Occipital lobe (tissue), 2 donors: ENCODE data around the gene HAUS3. TPM values are rescaled to one million over a fixed set of nuclear protein-coding genes. Genes with fewer than 3 reads are reported as not detected.

Experiments
- DNase-seq: peaks from one replicate; lab custom pipeline; 2025; lab: John Stamatoyannopoulos, UW
- total RNA-seq: library from RNA; depleted of rRNA; stranded (reverse); fragments of >200 nt; gene quantifications from one replicate; pipeline ENCODE4 v1.2.3, GENCODE V29; 2014

Gene HAUS3, protein sequence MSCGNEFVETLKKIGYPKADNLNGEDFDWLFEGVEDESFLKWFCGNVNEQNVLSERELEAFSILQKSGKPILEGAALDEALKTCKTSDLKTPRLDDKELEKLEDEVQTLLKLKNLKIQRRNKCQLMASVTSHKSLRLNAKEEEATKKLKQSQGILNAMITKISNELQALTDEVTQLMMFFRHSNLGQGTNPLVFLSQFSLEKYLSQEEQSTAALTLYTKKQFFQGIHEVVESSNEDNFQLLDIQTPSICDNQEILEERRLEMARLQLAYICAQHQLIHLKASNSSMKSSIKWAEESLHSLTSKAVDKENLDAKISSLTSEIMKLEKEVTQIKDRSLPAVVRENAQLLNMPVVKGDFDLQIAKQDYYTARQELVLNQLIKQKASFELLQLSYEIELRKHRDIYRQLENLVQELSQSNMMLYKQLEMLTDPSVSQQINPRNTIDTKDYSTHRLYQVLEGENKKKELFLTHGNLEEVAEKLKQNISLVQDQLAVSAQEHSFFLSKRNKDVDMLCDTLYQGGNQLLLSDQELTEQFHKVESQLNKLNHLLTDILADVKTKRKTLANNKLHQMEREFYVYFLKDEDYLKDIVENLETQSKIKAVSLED
- 37.4 TPM for total RNA-seq

DNA sequence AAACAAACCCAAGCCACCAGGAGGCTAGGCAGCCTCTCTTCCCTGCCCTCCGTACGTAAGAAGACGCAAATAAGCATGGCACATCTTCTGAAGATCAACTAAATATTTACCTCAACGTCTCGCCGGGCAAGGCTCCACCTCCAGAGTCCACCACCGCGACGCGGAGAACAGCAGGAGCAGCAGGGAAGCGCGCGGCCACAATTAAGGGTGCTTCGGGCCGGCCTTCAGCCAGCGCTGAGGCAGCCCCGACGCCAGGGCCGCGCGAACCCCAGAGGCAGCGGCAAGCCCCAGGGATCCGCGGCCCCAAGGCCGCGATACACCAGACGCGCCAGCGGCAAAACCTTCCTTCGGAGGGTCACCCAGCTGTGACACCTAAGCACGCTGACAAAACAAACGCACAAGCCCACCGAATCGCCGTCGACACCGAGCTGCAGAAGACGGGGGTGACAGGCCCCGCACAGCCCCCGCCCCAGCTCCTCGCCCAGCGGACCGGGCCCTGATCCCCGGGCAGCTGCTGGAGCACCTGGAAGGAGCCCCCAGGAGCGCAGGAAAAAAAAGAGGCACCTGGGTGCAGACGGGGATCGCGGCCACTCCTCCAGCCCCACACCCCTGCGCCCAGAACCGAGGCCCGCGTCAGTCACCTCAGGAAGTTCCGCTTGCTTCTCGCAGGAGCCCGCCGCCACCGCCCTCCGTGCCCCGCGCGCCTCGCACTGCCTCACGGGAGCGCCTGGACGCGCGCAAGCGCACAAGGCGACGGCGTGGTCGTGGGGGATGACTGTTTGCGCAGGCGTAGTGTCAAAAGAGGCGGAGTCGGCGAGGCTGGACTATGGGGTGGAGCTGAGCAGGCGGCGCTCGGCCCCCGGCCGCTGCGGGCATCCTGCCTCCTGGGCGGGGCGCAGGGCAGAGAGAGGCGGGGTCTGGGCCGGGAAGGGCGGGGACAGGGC lies at the start of gene HAUS3, which contains the start of gene POLN:
Gene HAUS3, minus strand, starts transcription at position 712 of the 944 bp plus-strand sequence. CDS start 1,175 bp downstream, outside the sequence.
Gene POLN, minus strand, starts transcription at position 712 of the 944 bp plus-strand sequence. CDS start 12,890 bp downstream, outside the sequence.
- peak; percentile 98 for DNase-seq

DNA sequence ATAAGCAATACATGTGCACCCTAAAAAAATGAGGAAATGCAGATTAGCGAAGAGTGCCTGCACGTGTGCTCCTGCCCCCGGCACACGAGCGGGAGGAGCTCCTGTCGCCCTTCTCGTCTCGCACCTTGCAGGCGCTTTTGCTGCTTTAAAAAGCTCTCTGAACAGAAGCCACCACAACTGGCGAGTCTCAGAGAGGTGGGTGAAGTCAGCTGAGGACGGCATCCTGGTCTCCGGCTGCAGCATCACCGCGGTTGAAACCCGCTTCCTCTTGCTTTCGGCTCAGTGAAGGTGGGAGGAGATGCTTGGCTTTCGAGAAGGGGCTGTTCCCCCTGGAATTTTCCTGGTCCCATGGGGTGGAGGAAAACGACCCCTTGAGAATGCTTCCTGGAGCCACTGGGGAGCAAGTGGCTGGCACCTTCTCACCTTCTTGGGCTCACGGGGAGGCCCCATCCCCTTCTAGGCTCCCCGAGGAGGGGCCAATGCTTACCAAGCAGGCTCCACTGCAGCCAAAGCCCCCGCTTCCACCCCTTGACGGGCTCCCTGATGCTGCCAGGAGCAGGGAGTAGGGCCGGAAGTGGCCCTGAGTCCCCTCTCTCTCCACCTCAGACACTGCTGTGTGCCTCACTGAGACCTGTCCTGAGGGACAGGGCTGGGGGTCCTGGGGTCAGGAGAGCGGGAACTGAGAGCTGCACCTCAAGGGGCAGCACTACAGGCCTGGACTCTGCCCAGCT lies 49.2 kb upstream of the HAUS3 start:
- peak; percentile 55 for DNase-seq

DNA sequence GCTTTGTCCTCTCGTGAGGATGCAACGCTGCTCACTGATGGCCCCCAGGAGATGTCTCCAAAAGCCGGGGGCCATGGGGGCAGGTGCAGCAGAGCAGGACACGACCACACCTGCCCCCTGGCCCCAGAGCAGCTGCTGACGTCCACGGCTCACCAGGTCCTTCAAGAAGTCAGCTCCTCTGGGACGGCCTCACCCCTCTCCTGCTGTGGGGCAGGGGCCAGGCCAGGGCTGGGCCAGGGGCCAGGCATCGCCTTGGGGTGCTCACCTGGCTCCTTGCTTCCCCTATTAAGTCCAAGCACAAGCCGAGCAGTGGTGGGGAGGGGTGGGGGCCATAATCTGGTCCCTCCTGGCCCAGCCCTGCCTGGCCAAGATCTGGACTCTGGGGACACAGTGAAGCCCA lies 48.6 kb upstream of the HAUS3 start:
- DNase-seq, result no peak

DNA sequence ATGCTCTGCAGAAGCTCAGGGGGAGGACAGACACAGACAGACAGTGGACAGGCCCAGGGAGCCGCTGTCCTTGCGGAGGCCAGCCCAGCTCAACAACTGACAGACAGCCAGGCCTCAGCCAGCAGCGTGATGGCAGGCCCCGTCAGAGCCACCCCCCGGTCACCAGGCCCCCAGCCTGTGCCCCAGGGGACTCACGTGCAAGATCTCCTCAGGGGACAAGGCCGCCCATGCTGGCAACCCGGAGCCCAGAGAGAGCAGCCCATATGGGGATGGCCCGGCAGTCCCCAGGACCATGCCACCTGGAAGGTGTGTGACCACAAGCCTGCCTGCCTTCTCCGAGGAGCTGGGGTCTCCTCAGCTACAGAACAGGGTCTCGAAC lies 48.0 kb upstream of the HAUS3 start:
- no peak for DNase-seq

DNA sequence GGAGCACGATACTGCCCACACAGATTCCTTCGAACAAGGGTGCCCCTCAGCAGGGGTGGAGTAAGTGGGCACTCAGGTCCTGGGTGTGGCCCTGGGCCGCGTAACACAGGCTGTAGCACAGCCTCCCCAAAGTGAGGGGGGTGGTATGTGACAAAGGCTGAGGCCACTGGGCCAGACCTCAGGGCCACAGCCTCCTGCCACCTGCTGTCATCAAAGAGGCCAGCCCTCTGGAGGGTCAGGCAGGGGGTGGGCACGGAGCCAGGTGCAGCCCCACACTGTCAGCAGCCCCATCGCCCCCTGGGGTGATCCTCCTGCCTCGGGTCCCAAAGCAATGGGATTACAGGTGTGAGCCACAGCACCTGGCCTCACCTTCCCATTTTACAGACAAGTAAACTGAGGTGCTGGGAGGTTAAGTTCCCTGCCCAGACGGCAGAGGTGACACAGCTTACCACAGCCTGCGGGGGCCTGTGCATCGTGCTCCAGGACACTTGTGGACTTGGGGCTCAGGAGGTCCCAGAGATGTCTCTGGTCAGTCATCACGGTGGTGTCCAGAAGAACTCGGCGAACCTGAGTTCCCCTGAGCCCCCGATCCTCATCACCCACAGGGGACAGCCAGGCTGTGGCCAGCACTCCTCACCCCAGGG lies 47.5 kb upstream of the HAUS3 start:
- no peak for DNase-seq

DNA sequence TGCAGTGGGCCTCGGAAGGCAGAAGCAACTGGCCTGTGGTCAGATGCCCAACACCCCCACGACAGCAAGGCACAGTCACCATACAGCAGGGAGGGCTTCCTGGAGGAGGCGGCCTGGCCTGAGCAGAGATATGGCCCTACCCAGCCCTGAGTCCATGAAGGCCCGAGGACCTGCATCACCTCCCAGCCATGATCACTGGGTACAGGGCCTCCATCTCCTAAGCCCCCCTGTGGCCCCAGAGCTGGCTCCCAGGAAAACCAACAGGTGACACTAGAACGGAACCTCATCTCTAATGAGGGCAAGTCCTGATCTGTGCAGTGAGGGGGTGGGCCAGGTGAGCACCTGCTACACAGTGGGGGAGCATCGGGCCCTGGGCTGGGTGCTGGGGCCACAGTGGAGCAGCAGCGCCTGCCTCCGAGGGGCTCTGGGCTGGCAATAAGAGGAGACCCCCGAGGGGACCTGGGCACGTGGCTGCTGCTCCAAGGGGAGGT lies 46.2 kb upstream of the HAUS3 start:
- no peak for DNase-seq

DNA sequence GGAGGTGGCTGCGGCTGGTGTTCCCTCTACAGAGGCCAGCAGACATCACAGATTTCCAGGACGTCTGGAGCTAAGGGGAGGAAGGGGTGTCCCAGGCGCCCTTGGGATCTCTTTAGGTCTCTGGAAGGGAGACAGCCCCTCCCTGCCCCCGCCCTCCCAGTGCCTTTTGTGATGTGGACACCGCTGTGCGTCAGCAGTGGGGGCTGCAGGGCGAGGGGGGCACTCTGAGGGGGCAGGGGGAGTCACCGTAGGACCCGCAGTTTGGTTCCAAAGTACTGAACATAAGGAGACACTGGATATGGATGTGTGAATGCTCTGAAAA lies 45.6 kb upstream of the HAUS3 start:
- DNase-seq, result no peak

DNA sequence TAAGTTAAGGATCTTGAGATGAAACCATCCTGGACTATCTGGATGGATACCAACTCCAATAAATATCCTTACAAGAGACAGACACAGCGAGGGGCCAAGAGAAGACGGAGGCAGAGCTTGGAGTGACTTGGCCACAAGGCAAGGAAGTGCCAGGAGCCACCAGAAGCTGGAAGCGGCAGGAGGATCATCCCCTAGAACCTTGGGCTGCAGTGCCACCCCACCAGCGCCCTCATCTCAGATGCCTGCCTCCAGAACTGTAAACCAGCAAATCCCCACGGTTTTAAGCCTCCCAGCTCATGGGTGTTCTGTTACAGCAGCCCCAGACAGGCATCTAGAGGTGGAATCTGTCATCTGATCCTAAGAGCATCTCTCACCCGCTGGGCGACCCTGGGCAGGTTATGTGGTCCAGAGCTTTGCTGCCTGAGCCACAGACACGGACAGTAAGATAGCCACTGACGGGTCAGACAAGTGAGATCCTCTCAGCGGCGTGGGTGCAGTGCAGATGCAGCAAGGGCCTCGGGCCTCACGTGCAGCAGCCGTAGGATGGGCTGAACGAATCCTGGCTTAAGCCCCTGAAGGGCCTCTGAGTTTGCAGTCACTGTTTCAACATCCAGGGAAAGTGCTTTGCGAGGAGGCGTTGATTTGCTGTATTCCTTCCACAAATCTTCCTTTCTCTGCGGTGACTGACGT lies 45.1 kb upstream of the HAUS3 start:
- DNase-seq, result no peak

DNA sequence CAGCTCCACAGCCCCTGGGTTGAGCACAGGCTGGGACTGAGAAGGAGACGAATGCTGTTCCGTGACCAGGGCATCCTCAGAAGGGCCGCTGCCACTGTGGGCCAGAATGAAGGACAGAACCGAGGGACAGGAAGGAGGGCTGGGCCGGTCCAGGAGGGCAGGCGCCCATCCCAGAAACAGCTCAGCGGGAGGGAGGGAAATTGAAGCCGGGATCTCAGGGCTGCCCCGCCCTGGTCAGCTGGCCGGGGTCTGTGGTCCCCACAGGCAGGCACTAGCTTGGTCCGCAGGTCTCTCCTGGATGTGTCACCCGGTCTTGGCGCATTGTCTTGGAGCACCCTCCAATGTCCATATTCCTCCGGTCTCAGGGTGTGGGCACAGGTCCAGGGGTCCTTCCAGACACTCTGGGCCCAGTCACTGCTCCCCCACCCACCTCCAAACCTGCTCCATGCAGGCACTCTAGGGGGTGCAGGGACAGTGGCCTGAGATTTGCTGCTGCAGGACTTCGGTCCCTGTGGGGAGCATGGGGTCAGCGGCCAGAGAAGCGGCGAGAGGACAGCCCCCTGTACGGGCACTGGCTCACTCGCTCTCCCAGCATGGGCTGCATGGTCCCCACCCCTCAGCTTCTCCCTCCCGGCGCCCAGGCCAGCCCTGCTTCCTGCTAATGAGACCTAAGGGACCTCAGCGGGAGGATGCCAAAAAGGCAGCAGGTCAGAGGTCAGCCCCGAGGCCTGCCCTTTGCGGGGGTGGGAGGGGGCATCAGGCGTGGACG lies 43.9 kb upstream of the HAUS3 start:
- no peak for DNase-seq

DNA sequence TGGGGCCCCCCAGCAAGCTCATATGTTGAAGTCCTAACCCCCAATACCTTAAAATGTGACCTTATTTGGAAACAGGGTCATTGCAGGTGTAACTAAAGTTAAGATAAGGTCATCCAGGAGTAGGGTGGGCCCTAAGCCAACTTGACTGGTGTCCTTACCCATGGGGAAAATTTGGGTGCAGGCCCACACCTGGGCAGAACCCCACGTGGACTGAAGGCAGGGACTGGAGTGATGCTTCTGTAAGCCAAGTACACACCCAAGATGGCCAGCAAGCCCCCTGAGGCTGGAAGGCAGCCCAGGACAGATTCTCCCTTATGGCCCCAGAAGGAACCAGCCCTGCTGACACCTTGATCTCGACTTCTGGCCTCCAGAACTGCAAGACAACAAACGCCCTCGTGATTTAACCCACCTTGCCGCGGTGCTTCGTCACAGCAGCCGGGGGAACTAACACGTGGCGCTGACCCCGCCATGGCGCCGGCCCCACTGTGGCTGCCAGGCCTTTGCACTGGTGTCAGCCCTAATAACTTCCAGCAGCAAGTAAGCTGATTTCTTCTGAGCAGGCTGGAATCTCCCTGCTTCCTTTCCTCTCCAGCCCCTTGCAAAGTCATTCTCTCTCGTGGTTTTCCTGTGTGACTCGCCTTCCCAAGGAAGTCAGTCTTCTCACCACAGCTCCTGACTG lies 43.2 kb upstream of the HAUS3 start:
- no peak for DNase-seq

DNA sequence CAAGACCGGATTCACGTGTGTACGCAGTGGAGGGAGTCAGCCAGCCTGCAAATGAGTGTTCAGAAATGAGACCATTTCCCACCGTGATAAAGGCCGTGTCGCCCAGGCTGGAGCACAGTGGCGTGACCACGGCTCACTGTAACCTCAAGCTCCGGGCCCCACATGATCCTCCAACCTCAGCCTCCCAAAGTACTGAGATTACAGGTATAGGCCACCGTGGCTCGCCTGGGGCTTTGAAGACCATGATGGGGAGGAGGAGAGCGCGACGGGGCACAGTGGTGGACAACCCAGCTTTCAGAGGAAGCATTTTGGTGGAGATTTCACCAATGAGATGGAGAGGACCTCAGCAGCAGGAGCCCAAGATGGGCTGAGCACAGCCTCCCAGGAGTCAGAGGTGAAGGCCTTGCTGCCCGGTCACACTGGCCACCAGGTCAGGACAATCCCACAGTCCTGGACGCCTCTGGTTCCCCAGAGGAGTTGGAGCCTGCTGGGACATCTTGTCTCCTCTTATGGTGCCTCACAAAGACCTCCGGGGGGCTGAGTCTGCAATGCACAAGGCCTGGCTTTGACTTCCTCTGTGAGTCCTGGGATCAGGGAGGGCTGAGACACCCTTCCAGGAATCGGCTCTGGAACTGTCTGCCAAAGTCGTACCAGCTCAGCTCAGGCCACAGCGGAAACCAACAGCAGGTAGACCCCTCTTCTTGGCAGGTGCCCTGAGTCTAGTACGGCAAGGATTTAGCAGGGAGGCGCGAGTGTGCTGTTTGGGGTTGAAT lies 42.4 kb upstream of the HAUS3 start:
- no peak for DNase-seq

DNA sequence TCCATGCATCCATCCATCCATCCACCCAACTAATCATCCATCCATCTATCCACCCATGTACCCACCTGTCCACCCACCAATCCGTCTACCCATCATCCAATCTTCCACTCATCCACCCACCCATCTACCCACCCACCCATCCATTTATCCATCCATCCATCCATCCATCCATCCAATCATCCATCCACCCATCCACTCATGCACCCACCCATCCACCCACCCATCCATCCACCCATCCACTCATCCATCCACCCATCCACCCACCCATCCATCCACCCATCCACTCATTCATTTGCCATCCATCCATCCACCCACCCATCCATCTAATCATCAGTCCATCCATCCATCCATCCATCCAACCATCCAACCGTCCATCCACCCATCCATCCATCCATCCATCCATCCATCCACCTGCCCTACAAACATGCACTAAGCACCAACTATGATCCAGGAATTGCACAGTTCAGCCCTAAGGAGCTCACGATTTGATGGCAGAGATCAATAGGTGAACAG lies 41.3 kb upstream of the HAUS3 start:
- DNase-seq, result no peak

DNA sequence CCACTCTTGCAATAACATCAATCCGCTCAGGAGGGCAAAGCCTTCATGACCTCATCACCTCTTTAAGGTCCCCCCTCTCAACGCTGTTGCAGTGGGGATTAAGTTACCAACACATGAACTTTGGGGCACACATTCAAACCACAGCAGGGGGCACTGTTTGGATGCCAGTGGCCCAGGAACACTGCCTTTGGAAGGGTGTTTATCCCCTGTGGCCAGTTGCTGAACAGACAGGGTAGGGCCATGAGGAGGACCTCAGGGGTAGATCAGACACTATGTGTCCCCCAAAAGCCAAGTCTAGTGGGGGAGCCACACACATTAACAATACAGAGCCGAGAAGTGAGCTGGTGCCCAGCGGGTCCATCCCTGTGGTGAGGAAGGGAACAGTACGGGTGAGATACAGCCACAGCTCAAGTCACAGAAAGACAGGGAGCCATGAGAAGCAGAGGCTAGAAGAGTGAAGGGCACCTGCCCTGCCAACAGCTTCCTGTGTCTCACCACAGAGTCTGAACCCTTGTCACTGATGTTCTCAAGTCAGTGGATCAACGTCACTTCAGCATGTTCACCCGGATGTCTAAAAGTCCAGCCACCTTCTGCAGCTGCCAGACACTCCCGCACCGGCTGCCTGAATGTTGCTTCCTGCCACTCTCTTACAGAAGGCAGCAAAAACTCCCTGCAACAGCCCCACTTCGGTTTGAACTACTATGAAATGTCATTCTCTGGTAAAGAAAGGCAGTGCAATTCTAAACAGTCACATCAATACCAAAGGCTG lies 39.8 kb upstream of the HAUS3 start:
- no peak for DNase-seq

DNA sequence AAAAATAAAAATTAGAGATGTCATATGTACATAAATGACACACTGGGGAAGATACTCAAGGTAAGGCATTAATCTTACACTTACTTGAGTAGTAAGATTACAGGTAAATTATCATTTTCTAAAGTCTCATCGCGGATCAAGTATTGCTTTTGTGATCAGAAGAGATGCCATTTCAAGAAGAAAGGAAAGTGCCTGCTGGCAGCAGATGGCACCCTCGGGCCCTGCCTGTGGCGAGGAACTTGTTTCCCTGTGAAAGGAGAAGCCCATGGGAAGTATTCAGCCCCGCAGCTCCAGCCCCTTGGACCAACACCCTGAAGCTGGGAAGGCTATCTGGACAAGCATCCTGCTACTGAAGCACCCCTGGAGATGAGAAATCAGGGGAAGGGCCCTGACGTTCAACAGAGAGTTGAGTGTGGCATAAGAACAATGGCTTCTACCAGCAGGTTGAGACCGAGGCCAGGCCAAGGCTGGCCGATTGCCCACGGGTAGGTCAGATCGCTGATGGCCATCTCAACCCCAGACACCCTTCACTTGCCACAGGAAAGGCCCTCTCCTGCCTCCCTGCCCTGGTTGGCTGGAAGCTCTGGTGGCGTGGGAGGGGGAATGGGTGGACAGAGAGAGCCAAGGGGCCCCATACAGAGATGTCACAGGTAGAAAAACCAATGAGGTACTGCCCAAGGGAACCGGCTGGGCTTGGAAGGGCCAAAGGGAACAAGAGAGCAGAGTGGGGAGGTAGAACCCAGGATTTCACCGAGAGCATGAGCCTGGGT lies 38.8 kb upstream of the HAUS3 start:
- no peak for DNase-seq

DNA sequence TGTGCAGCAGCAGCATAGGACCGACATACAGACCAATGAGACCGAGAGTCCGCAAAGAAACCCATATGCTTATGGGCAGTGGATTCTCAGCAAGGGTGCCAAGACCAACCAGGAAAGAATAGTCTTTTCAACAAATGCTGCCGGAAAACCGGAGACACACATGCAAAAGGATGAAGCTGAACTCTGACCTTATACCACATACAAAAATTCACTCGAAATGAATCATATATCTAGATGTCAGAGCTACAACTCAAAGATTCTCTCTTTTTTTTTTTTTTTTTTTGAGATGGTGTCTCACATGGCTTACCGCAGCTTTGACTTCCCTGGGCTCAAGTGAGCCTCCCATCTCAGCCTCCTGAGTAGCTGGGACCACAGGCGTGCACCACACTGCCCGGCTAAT lies 36.0 kb upstream of the HAUS3 start:
- DNase-seq, result no peak
